OCI-LY3 (cell line): ENCODE results near the gene UNC93B1.
"Not testable (repeated sequence)": the region's sequence is repeated elsewhere in the genome, so short reads cannot be mapped to it uniquely, and the experiment has no call there.

Source experiments
- CTCF ChIP-seq: fragments of 200-600, 300-600 bp; sonication (generic); IDR thresholded peaks from 2 replicates; pipeline ENCODE4 v1.5.1; 2014; ENCODE audit warnings: antibody characterized with exemption, low read length, low read depth
- EZH2phosphoT487 ChIP-seq: fragments of 200-600 bp; shearing (Covaris generic); IDR thresholded peaks from 2 replicates; pipeline ENCODE4 v1.6.1; 2018; ENCODE audit warnings: antibody characterized with exemption, mixed run types, low read depth

- TF ChIP-seq CTCF, EZH2phosphoT487: not testable (repeated sequence)
Observed at GRCh38 chr11:67985302-67985701, 18.6 kb downstream of the UNC93B1 start.
